Cerebellar nuclear complex (tissue), 1 donor: Measurements from ENCODE around the gene PDE7B.

Source experiments
- DNase-seq, 2 experiments: peaks; one replicate each; lab custom pipeline; 2025; lab: John Stamatoyannopoulos, UW

The PDE7B gene

DNA sequence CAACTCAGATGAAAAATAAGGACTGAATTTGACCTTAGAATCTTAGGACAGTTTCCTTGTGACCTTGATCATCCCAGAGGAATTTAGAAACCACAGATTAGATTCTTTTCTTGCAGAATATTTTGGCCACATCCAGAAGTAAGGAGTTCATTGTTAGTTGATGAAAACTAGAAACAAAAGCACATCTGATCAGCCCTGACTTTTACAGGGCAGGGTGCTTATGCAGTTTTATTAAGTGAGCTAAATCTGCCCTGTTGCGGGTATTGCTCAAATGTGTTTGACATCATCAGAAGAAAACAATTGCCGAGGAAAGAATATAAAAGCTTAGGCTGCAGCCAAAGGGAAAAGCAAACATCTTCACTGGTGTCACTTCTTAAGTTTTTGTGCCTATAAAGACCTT is 297.8 kb downstream of the PDE7B start:
- DNase-seq: no peak

DNA sequence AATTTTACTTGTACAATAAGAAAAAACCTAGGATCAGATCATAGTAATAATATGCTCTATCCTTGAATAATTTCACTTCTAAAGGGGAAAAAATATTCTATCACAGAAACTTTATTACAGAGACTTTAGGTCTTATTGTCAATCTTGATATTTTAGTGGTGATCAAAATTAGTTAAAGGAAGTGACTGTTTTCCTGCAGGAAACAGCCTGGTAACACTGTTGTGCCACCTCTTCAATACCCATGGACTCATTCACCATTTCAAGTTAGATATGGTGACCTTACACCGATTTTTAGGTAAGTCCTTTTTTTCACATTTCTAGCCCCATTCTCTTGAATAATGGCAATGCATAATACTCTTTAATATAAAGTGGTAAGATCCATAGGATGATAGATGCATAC is 299.5 kb downstream of the PDE7B start:
- no peak for DNase-seq

DNA sequence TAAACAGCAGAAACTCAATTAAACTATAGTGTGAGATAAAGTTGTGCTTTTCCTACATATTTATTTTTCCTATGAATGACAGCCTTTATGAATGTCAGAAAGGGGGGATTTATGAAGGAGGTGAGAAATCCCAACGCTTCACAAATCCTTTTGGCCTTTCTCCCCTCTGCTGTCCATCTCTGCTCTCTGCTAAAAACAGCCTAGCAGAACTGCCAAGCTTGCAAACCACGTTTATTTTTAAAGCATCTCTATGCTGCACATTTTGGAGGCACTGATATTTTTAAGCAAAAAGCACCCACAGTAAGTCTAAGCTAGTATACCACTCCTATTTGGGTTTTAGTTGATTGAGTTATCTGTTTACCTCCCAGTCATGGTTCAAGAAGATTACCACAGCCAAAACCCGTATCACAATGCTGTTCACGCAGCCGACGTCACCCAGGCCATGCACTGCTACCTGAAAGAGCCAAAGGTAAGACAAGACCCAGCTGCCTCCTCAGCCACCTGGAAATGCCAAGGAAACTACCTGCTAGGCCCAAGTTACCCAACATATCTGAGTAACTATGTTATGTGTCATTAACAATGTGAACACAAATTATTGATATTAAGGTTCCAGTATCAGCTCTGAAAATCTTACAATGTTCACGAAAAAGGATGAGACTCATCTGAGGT is 302.3 kb downstream of the PDE7B start:
- no peak for DNase-seq

DNA sequence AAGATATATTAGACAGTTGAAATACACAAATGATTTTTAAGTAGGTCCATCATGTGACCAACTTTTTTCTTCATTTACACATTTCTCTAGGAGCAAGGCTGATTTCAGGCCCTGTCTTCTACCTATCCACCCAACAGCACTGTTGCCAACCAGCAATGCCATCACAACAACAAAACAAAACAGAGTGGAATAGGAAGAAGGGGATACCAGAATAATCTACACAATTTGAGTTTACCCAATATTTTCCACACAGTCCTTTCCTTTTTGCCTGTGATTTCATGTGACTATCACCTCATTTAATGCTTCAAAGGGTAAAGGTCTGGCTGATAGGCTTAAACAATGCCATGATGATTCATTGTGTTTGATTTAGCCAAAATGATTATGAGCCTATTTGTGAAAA is 303.7 kb downstream of the PDE7B start:
- DNase-seq: no peak

DNA sequence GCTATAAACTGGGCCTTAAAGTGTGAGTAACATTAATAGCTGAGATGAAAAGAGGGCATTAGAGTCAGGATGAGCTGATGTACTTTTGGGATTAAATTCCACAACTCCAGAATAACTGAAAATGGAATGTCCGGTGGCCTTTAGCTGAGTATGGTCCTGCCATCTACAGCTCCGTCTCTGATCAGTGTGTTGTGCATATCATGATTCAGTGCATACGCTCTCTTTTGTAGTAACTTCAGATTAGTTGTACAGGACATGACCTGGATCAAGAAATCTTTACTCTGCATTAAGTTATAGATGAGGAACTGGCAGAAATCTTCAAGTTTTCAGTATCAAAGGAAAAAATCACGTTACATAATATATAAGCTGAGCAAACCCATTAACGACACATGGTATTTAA is 306.2 kb downstream of the PDE7B start:
- no peak for DNase-seq

DNA sequence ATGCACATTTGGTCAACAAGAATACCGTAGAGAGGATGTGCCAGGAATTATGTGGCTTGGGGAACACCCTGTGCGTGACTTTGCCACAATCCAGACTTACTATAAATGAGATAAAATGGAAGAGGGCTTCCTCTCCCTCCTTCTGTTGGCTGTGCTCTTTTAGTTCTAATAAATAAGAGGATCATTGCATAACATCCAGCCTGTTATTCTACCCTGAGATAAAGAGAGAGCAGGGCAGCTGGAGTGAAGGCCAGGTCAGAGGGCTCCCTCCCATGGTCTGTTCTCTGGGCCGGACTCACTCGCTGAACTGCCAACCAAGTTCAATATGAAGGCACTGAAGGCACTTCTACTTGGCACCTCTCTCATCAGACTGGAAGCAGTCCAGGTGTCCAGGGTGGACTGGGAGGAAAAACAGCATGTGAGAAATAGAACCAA is 306.9 kb downstream of the PDE7B start:
- DNase-seq: no peak

DNA sequence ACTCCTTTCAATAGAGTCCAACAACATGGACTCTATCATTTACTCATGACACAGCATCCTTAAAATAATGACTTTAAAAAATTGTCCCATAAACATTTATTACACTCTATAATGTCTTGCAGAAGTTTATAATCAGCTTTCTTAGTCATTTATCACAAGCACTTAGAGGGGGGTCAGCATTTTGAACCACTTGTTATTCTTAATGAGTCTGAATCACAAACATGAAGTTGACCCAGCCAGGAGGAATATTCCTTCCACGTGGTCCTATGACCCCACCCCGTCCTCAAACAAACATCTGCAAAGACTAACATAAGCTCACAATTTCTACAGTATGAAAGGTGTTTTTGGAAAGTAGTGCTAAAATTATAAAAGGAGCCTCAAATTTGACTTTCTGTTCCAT is 307.5 kb downstream of the PDE7B start:
- no peak for DNase-seq

DNA sequence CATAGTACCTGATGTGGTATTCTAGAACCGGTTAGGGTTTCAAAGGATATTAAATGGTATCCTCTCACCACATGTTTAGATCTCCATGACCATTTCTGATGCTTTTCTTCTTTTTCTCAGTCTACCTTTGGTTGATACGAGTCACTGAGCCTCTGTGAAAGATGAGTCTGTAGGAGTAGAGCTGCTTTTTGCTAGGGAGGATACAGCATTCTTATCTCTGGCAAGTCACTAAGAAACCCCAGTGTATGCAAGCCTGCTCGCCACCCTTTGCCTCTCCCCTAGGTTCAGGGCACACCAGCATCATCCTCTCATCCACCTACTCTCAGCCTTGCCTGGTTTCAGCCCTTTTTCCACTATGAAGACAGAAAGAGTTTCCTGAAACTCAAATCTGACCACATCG is 308.7 kb downstream of the PDE7B start:
- DNase-seq: no peak

DNA sequence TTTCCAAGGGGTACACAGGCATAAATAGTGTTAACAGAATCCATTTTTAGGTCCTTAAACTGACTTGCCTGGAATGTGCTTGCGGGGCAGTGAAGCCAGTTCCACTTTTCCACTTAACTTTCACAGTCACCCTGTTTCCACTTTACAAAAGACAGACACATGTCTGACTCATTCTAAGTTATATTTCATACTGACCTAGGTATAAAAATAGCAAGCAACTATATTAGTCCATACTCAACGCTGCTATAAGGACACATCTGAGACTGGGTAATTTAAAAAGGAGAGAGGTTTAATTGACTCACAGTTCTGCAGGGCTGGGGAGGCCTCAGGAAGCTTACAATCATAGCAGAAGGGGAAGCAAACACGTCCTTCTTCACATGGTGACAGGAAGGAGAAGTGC is 310.4 kb downstream of the PDE7B start:
- no peak for DNase-seq

DNA sequence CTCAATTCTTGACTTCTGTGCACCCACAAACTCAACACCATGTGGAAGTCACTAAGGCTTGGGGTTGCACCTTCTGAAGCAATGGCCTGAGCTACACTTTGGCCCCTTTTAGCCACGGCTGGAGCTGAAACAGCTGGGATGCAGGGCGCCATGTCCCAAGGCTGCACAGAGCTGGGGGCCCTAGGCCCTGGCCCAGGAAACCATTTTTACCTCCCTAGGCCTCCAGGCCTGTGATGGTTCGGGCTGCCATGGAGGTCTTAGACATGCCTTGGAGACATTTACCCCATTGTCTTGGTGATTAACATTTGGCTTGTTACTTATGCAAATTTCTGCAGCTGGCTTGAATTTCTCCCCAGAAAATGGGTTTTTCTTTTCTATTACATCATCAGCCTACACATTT is 311.8 kb downstream of the PDE7B start:
- no peak for DNase-seq

DNA sequence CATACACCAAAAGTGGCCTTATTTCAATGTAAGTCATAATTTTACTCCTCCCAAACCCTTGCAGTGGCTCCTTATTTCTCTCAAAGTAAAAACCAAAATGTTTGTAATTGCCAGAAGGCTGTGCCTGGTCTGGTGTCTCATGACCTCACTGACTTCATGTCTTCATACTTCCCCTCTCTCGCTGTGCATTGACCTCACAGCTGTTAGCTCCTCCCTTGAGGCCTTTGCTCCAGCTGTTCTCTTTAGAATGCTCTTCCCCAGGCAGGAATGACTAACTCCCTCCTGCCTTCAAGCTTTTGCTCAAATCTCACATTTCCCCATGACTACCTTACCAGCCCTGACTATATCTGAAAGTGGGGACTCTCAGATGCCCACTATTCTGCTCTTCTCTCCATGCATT is 315.3 kb downstream of the PDE7B start:
- DNase-seq: no peak

DNA sequence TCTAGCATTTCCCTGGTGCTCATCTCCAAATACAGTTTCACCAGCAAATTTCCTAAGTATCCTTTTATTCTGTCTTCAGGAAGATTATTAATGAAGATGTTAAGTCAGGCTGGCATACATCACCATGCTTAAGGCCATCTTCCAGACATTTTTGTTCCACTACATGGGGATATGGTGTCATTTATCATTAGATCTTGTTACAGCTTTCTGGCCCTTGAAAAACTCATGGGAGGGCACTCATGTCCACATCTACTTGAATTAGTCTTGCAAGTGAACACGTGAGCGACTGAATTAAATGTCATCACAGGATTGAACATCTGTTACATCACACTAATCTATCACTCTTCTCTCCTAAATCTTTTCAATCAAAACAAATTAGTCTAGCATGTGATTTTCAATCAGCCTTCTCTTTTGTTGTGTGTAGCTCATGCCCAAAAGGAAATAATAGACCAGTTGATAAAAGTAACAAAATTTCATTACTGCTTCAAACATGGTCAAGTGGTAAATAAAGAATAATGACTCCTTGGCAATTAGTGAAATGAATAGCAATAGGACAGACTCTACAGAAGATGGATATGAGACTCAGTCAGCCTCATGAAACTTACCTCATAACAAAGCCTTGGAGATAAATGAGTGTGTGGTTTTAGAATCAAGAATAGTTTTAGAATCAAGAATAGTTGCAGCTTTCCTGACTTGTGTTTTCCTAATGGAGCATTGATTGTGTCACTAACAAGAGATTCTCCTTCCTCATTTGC is 318.1 kb downstream of the PDE7B start:
- DNase-seq: no peak

DNA sequence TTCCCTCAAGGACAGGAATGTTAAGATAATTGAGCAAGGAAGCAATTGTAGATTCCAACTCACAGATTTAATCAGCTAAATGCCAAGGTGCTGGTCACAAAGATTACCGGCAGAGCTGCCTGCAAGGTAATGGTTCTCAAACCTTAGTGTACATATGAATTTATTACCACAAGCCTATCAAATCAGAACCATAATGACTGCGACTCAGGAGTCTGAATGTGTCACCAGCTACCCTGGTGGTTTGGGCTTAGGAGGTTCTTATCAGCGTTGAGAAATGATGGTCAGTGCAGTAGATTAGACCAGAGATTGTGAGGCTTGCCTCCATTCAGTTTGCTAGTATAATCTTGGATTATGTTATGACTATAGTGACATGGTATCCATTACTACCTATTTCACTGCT is 319.7 kb downstream of the PDE7B start:
- no peak for DNase-seq

DNA sequence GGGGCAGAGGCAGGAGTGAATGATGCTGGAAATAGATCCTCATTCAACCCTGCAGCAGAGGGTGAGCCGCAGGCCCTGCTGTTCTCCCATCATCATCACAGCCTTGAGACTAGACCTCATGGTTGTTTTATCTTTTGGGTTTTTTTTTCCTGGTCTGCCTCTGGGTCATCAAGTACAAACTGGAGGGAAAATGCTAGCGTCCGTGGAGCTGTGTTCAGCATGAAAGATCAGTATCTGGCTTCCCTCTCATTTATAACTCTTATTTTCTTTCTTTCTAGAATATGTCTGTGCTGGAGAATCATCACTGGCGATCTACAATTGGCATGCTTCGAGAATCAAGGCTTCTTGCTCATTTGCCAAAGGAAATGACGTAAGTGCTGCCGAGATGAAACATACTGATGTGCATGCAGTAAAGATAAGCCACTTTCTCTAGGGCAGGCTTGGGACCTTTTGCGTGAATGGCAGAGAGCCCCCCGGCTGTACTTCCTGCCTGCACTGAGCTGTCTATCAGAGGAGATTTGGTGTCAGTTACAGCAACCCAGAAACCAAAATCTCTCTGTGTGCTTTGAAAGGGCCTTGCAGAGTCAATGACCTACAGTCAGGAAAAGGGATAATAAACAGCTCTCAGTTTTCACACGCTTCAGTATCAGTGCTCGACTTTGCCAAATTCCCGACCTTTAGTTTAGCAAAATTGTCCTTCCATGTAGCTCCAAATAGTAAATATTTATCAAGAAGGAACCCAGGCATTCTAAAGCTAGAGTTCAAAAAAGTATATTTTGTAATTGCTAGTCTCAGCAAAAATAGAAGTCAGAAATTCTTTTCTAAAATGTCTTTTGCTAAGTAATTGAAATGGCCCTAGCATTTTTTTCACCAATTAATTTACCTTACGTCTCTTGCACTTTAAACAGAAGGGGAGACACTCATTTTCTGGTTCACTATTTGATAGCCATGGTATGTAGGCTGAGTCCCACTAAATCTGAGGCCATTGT is 322.3 kb downstream of the PDE7B start:
- no peak for DNase-seq

DNA sequence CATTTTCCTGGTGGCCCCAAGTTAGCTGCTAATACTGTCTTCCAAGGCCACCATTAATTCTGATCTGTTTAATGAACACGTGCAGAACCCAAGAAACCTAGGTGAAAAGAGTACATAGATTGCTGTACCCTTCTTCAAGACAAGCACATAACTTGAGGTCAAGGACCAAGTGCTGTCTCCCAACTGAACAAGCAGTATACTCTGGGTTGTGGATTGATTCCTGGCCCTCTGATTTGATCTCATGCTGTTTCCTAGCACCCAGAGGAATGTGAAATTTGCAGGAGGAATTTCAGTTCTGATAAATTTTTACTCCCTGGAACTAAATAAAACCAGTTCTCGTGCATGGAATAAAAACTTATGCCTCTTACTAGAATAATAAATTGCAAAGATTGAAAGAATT is 323.0 kb downstream of the PDE7B start:
- DNase-seq: no peak

DNA sequence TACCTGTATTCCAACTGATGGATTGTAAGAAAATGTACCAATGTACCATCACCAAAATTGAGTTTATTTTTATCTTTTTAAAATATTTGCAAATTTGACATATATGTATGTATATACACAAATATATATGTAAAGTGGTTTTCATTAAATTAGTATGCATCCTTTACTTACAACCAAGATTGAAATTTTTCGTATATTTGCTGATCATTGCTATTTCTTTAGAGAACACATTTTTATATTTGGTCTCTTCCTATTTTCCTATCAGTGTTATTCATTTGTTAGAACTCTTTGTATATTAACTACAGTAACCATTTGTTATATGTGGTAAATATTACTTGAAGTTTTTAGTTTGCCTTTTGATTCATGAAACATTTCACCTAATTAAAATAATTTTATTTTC is 324.4 kb downstream of the PDE7B start:
- no peak for DNase-seq

DNA sequence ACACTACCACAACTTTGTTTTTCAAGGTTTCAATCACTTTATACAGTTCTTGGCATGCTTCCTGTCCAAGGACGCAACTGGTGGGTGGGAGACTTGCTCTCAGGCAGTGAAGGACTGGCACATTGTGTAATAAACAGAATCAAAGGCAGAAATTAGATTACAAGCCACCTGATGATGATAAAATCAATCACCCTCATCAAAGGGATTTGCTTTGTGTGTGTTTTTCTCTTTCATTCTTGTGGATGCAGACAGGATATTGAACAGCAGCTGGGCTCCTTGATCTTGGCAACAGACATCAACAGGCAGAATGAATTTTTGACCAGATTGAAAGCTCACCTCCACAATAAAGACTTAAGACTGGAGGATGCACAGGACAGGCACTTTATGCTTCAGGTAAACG is 327.2 kb downstream of the PDE7B start:
- no peak for DNase-seq

DNA sequence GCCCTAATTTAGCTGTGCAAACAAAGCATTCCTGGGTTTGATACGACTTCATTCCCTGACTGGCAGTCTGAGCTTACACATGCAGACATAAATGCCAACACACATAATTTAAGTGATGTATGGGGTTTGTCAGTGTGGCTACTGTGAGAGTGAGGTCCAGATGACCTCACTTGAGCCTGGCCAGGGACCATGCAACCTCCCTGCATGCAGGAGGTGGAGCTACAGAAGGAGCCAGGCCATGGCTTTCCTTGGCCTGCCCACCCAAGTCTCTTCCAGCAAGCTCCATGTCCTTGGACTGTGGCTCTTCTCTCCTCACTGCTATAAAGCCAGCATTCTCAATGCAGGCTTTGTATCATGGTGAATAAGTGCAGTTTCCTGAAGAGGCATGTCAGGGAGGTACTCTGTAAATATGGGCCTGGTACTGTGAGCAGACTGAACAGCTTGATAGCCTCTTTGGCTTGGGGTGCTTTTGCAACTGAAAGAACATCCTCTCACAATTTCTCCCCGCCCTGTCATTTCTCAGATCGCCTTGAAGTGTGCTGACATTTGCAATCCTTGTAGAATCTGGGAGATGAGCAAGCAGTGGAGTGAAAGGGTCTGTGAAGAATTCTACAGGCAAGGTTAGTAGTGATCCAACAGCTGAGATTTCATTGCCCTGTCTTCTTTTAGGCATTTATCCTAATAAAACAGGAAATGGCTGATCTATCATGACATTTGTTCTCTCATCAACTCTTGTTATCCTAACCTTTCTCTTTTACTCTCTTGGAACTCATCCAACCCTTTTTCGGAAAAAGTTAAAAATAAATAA is 329.4 kb downstream of the PDE7B start:
- DNase-seq: no peak

DNA sequence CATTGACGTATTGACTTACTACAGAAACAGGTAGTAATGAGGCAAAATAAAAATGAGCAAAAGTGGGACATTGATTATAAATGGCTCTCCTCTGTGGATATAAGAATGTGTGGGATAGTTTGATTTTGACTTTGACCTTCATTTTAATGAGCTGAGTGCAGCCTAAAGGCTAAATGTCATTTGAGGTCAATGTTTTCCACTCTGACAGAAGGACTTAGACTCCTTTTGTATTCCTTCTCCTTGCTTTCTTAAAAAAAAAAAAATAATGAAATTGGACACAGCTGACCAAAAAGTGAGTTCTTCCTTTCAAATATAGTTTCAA is 330.0 kb downstream of the PDE7B start:
- DNase-seq: no peak

DNA sequence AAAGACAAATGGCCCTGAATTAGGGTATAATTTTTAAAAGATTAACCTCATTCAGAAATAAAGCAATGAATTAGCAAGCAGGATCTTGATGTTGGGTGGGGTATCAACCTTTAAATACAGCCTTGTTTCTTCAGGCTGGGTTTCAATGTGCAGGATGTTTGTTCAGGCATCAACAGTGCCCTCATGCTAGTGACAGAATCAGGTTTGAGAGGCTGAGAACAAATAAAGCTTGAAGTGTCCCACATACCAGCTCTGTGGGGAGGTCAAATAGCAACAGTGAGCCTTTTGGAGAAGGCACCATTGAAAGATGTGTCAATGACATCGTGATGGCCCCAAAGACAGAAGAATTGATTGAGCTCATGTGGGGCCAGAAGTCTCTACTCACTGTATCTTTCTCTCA is 330.4 kb downstream of the PDE7B start:
- DNase-seq: no peak

DNA sequence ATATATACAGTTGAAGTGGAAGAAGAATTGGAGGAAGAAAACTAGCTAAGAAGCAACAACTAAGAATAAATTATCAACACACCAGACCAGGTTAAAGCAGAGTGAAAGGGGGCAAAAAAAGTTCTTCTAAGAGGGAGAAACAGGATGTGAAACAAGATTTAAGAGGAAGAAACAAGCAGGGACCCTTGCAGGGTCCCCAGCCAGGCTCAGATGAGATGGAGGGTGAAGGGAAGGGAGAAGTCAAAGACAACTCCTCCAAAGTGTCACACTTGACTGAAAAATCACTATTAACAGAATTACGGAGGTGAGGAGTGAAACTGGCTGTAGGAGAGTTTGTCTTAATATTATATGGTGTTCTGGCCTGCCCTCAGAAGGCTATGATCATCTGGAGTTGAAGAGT is 333.2 kb downstream of the PDE7B start:
- DNase-seq: no peak

DNA sequence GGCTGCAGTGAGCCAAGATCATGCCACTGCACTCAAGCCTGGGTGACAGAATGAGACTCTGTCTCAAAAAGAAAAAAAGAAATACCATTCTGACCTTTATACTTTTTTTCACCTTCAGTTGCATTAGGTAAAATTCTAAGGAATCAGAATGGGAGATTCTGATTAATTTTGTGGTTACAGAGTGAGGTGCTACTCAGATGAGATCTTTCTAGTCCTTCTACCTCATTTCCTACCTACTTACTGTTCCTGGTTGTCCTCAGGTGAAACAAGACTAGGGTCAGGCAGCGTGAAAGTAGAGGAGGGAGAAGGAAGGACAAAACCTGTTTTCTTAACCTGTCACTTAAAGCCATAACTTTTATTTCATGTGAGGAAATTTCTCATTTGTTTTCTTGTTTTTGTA is 334.9 kb downstream of the PDE7B start:
- no peak for DNase-seq
